HFFc6 (cell line): Measurements from ENCODE around the gene ZNF267. TPM values are rescaled to one million over a fixed set of nuclear protein-coding genes. Genes with fewer than 3 reads are reported as not detected.

Source experiments
- DNase-seq: peaks from one replicate; pipeline ENCODE4 v3.0.0-alpha.2; 2018
- H3K27ac Mint-ChIP-seq: 2 replicates; pipeline ENCODE4 v1.8.0; 2020; ENCODE audit warnings: mild to moderate bottlenecking, mixed read lengths
- H3K27me3 Mint-ChIP-seq: 2 replicates; pipeline ENCODE4 v1.8.0; 2021; ENCODE audit warnings: mild to moderate bottlenecking, moderate library complexity, mixed read lengths; ENCODE audit not compliant: insufficient read depth
- H3K36me3 Mint-ChIP-seq: 2 replicates; pipeline ENCODE4 v1.8.0; 2021; ENCODE audit warnings: low read depth, mixed read lengths
- H3K4me1 Mint-ChIP-seq: 2 replicates; pipeline ENCODE4 v1.8.0; 2020; ENCODE audit warnings: low read depth, mixed read lengths
- H3K4me3 Mint-ChIP-seq: 2 replicates; pipeline ENCODE4 v1.8.0; 2020; ENCODE audit warnings: mild to moderate bottlenecking, moderate library complexity, mixed read lengths
- H3K9me3 Mint-ChIP-seq: 2 replicates; pipeline ENCODE4 v1.8.0; 2020; ENCODE audit warnings: mild to moderate bottlenecking, mixed read lengths
- total RNA-seq, 6 experiments: library from RNA; stranded (reverse); fragmentation: NEBNext Ultra II Directional; extraction: Animal tissue kit (Norgen Biotek cat#: 25700); gene quantifications; 2 replicates in 1 of 6; 3 replicates in 5 of 6; pipeline ENCODE4 v1.2.3, GENCODE V29; 2021
- TF ChIP-seq, protein P1 (sequence below): fragments of 200-600 bp; sonication (generic); IDR thresholded peaks from 2 replicates; pipeline ENCODE4 v1.5.0; 2021; ENCODE audit warnings: antibody characterized with exemption, mild to moderate bottlenecking

ZNF267 gene
- total RNA-seq, 6 experiments from 2014 or later, result 5.5 to 8.9 (median 6.9) TPM

DNA sequence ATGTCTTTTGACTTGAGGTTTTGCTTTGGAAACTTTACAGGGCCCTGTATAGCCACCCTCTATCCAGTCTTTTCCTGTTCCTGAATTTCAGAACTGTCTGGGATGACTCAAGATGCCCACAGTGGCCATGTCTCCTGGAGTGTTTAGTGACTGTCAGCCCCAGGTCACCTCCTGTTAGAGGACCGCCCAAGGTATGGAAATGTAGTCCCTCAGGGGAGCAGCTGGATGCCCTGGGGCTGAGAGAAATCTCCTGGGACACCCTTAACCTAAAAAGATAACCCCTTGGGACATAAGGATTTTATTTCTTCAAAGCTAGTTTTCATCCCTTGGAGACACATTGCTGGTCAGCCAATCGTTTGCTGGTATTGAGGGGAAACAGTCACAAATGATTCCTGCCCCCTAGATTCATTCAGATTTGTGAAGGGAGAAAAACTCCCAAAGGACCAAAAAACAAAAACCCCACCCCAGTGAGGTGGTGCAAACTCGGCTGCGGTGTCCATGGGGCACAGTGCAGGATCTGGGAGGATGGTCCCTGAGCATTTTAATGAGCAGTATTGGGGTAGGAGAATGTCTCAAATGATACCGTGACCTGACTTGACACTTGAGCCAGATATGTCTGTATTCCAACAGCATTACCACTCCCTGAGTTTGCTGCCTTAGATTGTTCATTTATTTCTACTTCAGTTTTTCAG lies 1.7 kb downstream of the ZNF267 start:
- TF ChIP-seq, protein P1, sequence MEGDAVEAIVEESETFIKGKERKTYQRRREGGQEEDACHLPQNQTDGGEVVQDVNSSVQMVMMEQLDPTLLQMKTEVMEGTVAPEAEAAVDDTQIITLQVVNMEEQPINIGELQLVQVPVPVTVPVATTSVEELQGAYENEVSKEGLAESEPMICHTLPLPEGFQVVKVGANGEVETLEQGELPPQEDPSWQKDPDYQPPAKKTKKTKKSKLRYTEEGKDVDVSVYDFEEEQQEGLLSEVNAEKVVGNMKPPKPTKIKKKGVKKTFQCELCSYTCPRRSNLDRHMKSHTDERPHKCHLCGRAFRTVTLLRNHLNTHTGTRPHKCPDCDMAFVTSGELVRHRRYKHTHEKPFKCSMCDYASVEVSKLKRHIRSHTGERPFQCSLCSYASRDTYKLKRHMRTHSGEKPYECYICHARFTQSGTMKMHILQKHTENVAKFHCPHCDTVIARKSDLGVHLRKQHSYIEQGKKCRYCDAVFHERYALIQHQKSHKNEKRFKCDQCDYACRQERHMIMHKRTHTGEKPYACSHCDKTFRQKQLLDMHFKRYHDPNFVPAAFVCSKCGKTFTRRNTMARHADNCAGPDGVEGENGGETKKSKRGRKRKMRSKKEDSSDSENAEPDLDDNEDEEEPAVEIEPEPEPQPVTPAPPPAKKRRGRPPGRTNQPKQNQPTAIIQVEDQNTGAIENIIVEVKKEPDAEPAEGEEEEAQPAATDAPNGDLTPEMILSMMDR, result no peak
- Mint-ChIP-seq H3K27ac (peak overlapping the region; percentile 97), H3K9me3 (no peaks in the 10 kb centered on the region), H3K36me3 (peaks cover 16% of the 10 kb centered on the region), H3K27me3 (peaks cover 3% of the 10 kb centered on the region; the same call in 1 of the 2 replicates), H3K4me3 (peak overlapping the region; percentile 90), H3K4me1 (peaks cover 63% of the 10 kb centered on the region)
- peak; percentile 47 for DNase-seq

- TF ChIP-seq, protein P1, result peak; percentile 21; the same call in 1 of the 2 replicates
- H3K36me3 Mint-ChIP-seq, result peaks cover 22% of the 10 kb centered on the region
- no peaks in the 10 kb centered on the region; the same call in 1 of the 2 replicates for H3K9me3 Mint-ChIP-seq
- H3K4me1 Mint-ChIP-seq, result peaks cover 68% of the 10 kb centered on the region
- H3K27me3 Mint-ChIP-seq, result peaks cover 3% of the 10 kb centered on the region; the same call in 1 of the 2 replicates
- peak overlapping the region; percentile 97 for H3K27ac Mint-ChIP-seq
- DNase-seq, result no peak
- no peak overlapping the region for H3K4me3 Mint-ChIP-seq
Observed at GRCh38 chr16:31875928-31876547, 2.4 kb downstream of the ZNF267 start.

- TF ChIP-seq, protein P1, result no peak
- Mint-ChIP-seq H3K36me3 (peaks cover 28% of the 10 kb centered on the region), H3K4me3 (peak overlapping the region; percentile 60), H3K27ac (peak overlapping the region; percentile 95), H3K9me3 (no peaks in the 10 kb centered on the region; the same call in 1 of the 2 replicates), H3K27me3 (peaks cover 3% of the 10 kb centered on the region; the same call in 1 of the 2 replicates), H3K4me1 (peaks cover 68% of the 10 kb centered on the region)
- peak; percentile 86 for DNase-seq
Observed at GRCh38 chr16:31876951-31877828, 3.6 kb downstream of the ZNF267 start.

GRCh38 chr16:31877876-31878642 lies 4.5 kb downstream of the ZNF267 start:
- Mint-ChIP-seq H3K4me1 (peaks cover 66% of the 10 kb centered on the region), H3K27me3 (peaks cover 3% of the 10 kb centered on the region; the same call in 1 of the 2 replicates), H3K4me3 (peak overlapping the region; percentile 60), H3K9me3 (no peaks in the 10 kb centered on the region; the same call in 1 of the 2 replicates), H3K27ac (peak overlapping the region; percentile 95), H3K36me3 (peaks cover 32% of the 10 kb centered on the region)
- TF ChIP-seq, protein P1, result no peak
- DNase-seq, result no peak

- Mint-ChIP-seq H3K27me3 (peaks cover 2% of the 10 kb centered on the region; the same call in 1 of the 2 replicates), H3K27ac (peak overlapping the region; percentile 76), H3K36me3 (peaks cover 39% of the 10 kb centered on the region), H3K4me3 (no peak overlapping the region), H3K9me3 (no peaks in the 10 kb centered on the region; the same call in 1 of the 2 replicates), H3K4me1 (peaks cover 57% of the 10 kb centered on the region)
- DNase-seq, result no peak
- TF ChIP-seq, protein P1, result no peak
Observed at GRCh38 chr16:31879937-31880321, 6.3 kb downstream of the ZNF267 start.
